ENCODE results near the gene METTL26. TPM values are rescaled to one million over a fixed set of nuclear protein-coding genes. Genes with fewer than 3 reads are reported as not detected.

The METTL26 gene
- total RNA-seq, 2 experiments from 2014 or later = 116 to 127 TPM

DNA sequence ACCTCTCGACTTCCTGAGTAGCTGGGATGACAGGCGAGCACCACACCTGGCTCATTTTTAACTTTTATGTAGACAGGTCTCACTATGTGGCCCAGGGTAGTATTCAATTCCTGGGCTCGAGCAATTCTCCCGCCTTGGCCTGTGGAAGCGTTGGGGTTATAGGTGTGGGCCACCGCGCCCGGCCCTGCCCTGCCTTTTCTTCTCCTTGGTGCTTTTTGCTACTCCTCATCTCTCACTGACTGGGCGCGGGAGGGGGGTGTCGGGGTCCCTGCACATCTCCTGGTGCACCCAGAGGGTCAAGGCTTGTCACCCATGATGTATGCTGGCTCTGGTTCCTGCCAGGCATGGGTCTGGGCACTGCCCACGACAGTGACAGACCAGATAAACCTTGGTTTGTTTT lies 8.5 kb upstream of the METTL26 start:
- Mint-ChIP-seq H3K27me3 (no peaks in the 10 kb centered on the region), H3K4me1 (peaks cover 15% of the 10 kb centered on the region), H3K9me3 (ENCODE audit: low read depth) (no peaks in the 10 kb centered on the region), H3K4me3 (peak overlapping the region; percentile 75), H3K27ac (no peak overlapping the region), H3K36me3 (ENCODE audit: low read depth) (peaks cover 5% of the 10 kb centered on the region)
- no peak for ATAC-seq
- DNase-seq = no peak
- intact Hi-C loops (cut with DNase I, micrococcal nuclease) = no loop called here
- POLR2A ChIA-PET = no interaction called here
- CTCF ChIA-PET = no interaction called here

DNA sequence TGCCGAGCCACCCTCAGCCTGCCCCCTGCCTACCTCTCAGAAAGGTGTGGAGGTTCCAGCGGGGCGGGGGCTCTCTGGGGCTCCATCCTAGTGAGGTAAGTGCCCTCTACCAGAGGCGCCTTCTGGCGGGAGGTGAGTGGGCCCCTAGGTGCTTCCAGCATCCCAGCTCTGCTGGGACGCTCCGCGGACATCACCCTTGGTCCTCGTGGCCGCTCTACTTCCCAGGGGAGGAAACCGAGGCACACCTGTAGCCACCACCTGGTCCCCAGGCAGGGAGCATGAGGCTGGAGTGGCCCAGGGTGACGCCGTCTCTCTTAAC lies 6.9 kb upstream of the METTL26 start:
- peak overlapping the region; percentile 75 for H3K4me3 Mint-ChIP-seq
- intact Hi-C loops (cut with DNase I, micrococcal nuclease) = no loop called here

DNA sequence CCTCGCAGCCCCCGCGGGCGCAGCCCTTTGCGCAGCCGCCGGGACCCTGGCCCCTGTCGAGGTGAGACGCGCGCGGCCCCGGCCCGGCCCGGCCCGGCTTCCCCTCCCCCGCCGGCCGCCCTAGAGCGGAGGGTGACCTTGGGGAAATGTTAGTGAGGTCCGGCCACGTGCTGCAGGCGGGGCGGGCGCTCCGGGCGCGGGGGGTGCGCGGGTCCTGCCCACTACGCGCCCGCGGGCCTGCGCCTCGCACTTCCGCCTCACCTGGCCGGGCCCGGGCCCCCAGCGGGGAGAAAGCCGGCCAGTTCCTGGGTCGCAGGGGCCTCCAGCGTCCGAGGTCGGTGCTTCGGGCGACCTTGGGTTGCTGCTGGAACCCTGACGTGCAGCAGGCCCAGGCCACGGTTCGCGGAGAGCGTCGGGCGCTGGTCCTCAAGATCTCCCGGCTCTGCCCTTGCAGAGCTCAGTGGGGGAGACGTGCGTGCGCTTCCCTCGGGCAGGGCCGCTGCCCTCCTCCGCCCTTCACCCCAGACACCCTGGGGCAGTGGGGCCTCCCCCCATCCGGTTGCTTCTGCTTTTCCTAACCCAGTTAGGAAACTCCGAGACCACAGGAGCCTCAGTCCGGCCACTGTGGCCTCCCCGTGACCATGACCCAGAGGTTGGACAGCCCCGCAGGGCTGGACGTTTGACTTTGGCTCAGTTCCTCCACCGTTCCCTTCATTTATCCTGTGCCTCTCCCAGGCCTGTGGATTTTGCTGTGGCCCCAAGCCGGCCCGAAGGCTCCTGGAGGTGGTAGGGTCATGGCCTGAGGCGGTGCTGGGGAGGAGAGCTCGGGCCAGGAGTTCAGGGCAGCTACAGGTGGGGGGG lies 6.3 kb upstream of the METTL26 start:
- POLR2A ChIA-PET = no interaction called here
- CTCF ChIA-PET = interaction anchor here (1.1 kb wide), 1 partner anchor 39 kb away, joined by 4 read pairs; no protein-coding TSS in a partner anchor
- H3K27ac Mint-ChIP-seq = no peak overlapping the region

More for the DNA sequence above, 6.9 kb upstream of the METTL26 start:
- ChIA-PET POLR2A (no interaction called here), CTCF (interaction anchor here (1.1 kb wide), 1 partner anchor 38 kb away, joined by 4 read pairs; no protein-coding TSS in a partner anchor)
- no peak for DNase-seq
- peaks cover 15% of the 10 kb centered on the region for H3K4me1 Mint-ChIP-seq
- H3K27ac Mint-ChIP-seq = no peak overlapping the region
- no peak for ATAC-seq
- peaks cover 5% of the 10 kb centered on the region for H3K36me3 Mint-ChIP-seq (ENCODE audit: low read depth)
- no peaks in the 10 kb centered on the region for H3K9me3 Mint-ChIP-seq (ENCODE audit: low read depth)
- no peaks in the 10 kb centered on the region for H3K27me3 Mint-ChIP-seq

DNA sequence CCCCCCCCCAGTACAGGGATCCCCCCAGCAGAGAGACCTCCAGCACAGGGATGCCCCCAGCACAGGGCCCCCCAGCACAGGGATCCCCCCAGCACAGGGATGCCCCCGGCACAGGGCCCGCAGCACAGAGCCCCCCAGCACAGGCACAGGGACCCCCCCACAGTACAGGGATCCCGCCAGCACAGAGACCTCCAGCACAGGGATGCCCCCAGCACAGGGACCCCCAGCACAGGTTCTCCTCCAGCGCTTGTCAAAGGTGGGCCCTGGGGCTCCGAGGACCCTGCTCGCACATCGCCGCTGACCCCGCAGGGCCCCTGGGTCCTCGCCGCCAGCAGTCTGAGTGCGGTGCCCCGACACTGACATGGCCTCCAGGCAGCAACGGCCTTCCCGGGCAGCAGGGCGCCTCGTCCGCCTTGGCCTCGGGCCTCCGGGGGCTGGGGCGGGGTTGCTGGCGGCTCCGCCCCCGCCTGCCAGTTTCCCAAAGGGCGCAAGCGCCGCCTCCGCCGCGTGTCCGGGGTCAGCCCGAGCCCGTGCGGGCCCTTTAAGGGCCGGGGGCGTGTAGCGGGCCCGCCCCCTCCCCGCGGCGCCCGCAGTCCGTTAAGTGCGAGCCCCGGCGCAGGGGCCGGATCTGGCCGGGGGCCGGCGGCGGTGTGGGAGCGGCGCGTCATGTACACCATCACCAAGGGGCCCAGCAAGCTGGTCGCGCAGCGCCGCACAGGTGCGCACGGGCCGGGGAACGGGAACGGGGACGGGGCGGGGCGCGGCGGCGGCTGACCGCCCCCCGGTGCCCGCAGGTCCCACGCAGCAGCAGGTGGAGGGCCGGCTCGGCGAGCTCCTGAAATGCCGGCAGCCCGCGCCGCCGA lies 5.5 kb upstream of the METTL26 start, which contains the start of gene MCRIP2:
Gene MCRIP2 (plus strand): TSS at position 503 of the 863 bp plus-strand sequence. CDS start 164 bp downstream, at position 667.
- intact Hi-C loops (cut with DNase I, micrococcal nuclease) = loop anchor here in 1 of 2 experiments (1.0 kb wide), 2 partner anchors 8 to 38 kb away; partner anchors contain the start of gene WDR90
- H3K9me3 Mint-ChIP-seq (ENCODE audit: low read depth) = no peaks in the 10 kb centered on the region
- H3K36me3 Mint-ChIP-seq (ENCODE audit: low read depth) = peaks cover 8% of the 10 kb centered on the region
- H3K27ac Mint-ChIP-seq = no peak within 1 kb of the TSS
- no peaks in the 10 kb centered on the region for H3K27me3 Mint-ChIP-seq
- ChIA-PET CTCF (no interaction called here), POLR2A (no interaction called here)
- H3K4me3 Mint-ChIP-seq = peak within 1 kb of the TSS; percentile 75
- peaks cover 17% of the 10 kb centered on the region for H3K4me1 Mint-ChIP-seq
- peak; percentile 60 for ATAC-seq
- peak; percentile 85 for DNase-seq

More for the DNA sequence above, 6.3 kb upstream of the METTL26 start:
- peak overlapping the region; percentile 75 for H3K4me3 Mint-ChIP-seq
- H3K27me3 Mint-ChIP-seq = no peaks in the 10 kb centered on the region
- H3K36me3 Mint-ChIP-seq (ENCODE audit: low read depth) = peaks cover 5% of the 10 kb centered on the region
- no peaks in the 10 kb centered on the region for H3K9me3 Mint-ChIP-seq (ENCODE audit: low read depth)
- peaks cover 15% of the 10 kb centered on the region for H3K4me1 Mint-ChIP-seq
- intact Hi-C loops (cut with DNase I, micrococcal nuclease) = no loop called here
- ATAC-seq (peak; percentile 43), DNase-seq (peak; percentile 53)

DNA sequence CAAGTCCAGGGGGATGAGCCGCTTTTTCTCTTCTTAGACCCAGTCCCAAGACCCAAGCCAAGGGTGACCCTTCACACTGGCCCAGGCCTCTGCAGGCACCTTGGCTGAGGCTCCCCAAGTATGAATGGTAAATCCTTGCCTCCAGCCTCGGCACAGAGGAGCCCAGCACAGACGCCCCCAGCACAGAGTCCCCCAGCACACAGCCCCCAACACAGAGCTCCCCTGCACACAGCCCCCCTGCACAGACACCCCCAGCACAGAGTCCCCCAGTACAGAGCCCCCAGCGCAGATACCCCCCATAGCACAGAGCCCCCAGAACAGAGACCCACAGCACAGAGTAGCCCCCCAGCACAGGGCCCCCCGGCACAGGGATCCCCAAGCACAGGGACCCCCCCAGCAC lies 4.5 kb upstream of the METTL26 start:
- Mint-ChIP-seq H3K36me3 (ENCODE audit: low read depth) (peaks cover 8% of the 10 kb centered on the region), H3K27me3 (no peaks in the 10 kb centered on the region), H3K4me3 (no peak overlapping the region), H3K4me1 (peaks cover 19% of the 10 kb centered on the region), H3K9me3 (ENCODE audit: low read depth) (no peaks in the 10 kb centered on the region), H3K27ac (no peak overlapping the region)
- DNase-seq = no peak
- POLR2A ChIA-PET = no interaction called here
- intact Hi-C loops (cut with DNase I, micrococcal nuclease) = loop anchor here in 1 of 2 experiments (1.0 kb wide), 2 partner anchors 9 to 39 kb away; partner anchors contain the start of gene WDR90
- CTCF ChIA-PET = interaction anchor here (0.6 kb wide), 1 partner anchor 114 kb away, joined by 4 read pairs; no protein-coding TSS in a partner anchor
- ATAC-seq = no peak

DNA sequence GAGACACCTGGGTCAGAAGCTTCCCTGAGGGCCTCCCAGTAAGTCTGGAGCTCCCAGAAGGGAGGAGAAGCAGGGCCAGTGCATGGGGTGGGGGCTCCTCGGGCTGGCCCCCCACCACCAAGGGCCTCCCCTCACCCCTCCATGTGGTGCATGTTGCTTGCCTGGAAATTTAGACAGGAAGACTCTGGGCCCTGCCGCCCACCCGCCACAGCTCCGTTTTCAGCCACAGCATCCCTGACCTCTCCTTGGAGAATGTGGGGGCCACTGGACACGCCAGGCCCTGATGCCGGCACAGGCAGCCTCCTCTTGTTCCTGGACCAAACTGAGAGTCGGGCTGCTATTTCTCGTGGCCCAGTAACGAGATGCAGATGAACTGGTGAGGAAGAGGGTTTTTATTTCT lies 2.7 kb upstream of the METTL26 start:
- intact Hi-C loops (cut with DNase I, micrococcal nuclease) = loop anchor here (5.0 kb wide), 3 partner anchors 43 to 257 kb away; partner anchors contain the start of genes CAPN15 (in 1 of the 2), JMJD8 (in 1 of the 2), PGAP6 (in 1 of the 2) and STUB1 (in 1 of the 2)
- no peak for DNase-seq
- POLR2A ChIA-PET = no interaction called here
- Mint-ChIP-seq H3K27ac (no peak overlapping the region), H3K4me3 (no peak overlapping the region), H3K9me3 (ENCODE audit: low read depth) (no peaks in the 10 kb centered on the region), H3K4me1 (peaks cover 16% of the 10 kb centered on the region), H3K36me3 (ENCODE audit: low read depth) (peaks cover 7% of the 10 kb centered on the region), H3K27me3 (no peaks in the 10 kb centered on the region)
- ATAC-seq = no peak
- CTCF ChIA-PET = no interaction called here

DNA sequence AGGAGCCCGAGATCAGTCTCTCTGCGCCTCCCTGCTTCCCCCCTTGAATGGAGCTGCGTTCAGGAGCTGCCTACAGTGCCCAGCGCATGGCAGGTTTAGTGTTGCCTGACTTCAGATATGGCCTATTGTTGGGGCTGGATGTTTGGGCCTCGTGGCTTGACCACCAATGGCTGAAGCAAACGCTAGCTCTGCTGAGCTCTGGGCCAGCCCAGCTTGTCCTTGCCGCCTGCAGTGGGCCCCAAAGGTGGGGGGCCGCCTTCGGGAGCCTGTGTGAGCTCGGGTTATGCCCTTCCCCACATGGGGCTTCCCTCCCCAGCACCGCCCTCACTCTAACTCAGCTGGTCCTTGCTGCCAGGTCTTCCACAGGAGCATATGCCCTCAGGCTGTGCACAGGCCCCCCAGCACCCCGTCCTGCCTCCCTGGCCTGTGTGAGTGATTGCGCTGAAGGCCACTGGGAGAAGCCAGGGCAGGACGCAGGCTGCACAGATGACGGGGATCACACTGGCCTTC lies 2.0 kb upstream of the METTL26 start:
- Mint-ChIP-seq H3K36me3 (ENCODE audit: low read depth) (peaks cover 7% of the 10 kb centered on the region), H3K4me3 (no peak overlapping the region), H3K9me3 (ENCODE audit: low read depth) (no peaks in the 10 kb centered on the region), H3K4me1 (peaks cover 13% of the 10 kb centered on the region), H3K27me3 (no peaks in the 10 kb centered on the region), H3K27ac (no peak overlapping the region)
- DNase-seq (no peak), ATAC-seq (no peak)
- intact Hi-C loops (cut with DNase I, micrococcal nuclease) = loop anchor here (5.0 kb wide), 3 partner anchors 44 to 256 kb away; partner anchors contain the start of genes CAPN15 (in 1 of the 2), JMJD8 (in 1 of the 2), PGAP6 (in 1 of the 2) and STUB1 (in 1 of the 2)
- ChIA-PET POLR2A (no interaction called here), CTCF (no interaction called here)

DNA sequence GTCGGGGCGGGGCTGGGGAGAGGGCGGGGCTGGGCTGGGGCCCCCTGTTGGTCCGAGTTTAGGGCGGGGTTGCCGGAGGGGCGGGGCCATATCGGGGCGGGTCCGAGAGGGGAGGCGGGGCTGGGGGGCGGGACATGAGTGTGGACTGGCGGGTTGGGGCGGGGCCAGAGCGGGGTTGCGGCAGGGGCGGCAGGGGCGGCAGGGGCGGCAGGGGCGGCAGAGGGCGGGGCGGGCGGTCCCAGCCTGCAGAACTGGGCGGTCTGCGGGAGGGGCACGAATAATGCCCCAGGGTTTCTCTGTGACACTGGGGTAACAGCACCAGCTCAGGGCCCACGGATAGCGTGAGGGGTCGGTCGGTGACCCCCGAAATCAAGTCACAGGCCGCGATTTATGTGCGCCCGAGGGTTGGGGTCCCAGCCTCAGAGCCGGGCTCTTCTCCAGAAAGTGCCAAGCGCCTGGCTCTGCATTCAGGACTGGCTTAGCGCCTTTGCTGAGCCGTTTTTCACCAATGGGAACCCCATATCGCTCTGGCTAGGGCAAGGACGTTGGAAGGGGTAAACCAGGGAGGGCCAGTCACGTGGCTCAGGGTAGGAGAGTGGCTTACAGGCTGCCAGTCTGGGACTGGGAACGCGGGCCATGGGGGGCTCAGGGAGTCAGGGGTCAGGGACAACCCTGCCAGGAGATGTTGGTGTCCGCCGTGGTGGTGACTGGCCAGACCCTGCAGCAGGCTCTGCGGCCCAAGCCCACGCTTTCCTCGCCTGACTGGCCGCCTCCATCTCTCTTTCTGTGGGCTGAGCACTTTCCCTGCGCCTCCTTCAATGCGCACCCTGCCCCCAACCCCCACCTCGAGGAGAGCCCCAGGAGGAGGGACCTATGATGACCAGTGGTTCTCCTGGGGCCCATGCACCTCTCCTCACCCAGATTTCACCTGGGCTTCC lies 1.2 kb upstream of the METTL26 start:
- no peaks in the 10 kb centered on the region for H3K27me3 Mint-ChIP-seq
- H3K36me3 Mint-ChIP-seq (ENCODE audit: low read depth) = peaks cover 7% of the 10 kb centered on the region
- intact Hi-C loops (cut with DNase I, micrococcal nuclease) = loop anchor here (1.0 to 5.0 kb wide), 8 partner anchors 45 to 783 kb away; partner anchors contain the start of genes AXIN1 (in 1 of the 2), CAPN15 (in 1 of the 2), JMJD8 (in 1 of the 2) and LMF1 (in 1 of the 2)
- H3K4me3 Mint-ChIP-seq = peak overlapping the region; percentile 87
- ChIA-PET POLR2A (no interaction called here), CTCF (interaction anchor here (1.1 kb wide), 1 partner anchor 38 kb away, joined by 3 read pairs; the partner anchor contains the start of gene RHBDL1)
- no peaks in the 10 kb centered on the region for H3K9me3 Mint-ChIP-seq (ENCODE audit: low read depth)
- ATAC-seq (peak; percentile 51), DNase-seq (peak; percentile 97)
- peak overlapping the region; percentile 91 for H3K27ac Mint-ChIP-seq
- peaks cover 13% of the 10 kb centered on the region for H3K4me1 Mint-ChIP-seq

DNA sequence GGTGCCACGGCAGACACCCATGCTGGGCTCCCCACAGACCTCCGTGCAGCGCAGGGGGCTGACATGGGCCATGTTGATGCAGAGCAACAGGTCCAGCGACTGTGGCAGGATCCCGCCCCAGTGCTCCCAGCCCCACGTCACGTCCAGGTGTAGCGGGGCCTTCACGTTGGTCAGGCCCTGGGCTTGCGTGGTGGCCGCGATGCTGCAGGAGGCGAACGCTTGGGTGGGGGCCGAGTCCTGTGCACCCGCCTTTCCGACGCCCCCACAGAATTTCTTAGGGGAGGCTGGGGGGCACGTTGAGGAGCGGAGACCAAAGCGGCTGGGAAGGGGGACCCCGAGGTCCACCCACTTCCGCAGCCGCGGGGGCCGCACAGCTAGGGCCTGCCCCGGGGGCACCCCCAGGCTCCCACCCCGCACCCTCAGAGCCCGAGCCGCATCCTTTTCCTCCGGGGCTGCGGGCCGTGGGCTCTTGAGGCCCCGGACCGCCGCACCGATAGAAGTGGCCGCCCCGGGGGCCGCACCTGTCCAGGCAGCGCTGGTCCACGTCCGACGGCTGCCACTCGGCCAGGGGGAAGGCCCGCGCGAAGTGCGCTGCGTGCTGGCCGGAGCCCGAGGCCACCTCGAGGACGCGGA lies 416 bp downstream of the METTL26 start:
- Mint-ChIP-seq H3K36me3 (ENCODE audit: low read depth) (peaks cover 7% of the 10 kb centered on the region), H3K9me3 (ENCODE audit: low read depth) (no peaks in the 10 kb centered on the region), H3K4me3 (peak overlapping the region; percentile 87), H3K27ac (no peak overlapping the region), H3K4me1 (peaks cover 13% of the 10 kb centered on the region), H3K27me3 (no peaks in the 10 kb centered on the region)
- DNase-seq (peak; percentile 44), ATAC-seq (no peak)
- CTCF ChIA-PET = interaction anchor here (0.6 to 0.8 kb wide), 4 partner anchors 12 to 87 kb away, joined by 3 to 6 read pairs (median 3); no protein-coding TSS in a partner anchor
- intact Hi-C loops (cut with DNase I, micrococcal nuclease) = loop anchor here (1.0 to 5.0 kb wide), 22 partner anchors 14 to 785 kb away; partner anchors contain the start of genes CAPN15 (in 2 of the 2), JMJD8 (in 2 of the 2), STUB1 (in 2 of the 2) and CHTF18 (in 1 of the 2)
- POLR2A ChIA-PET = interaction anchor here (0.6 to 1.2 kb wide), 2 partner anchors 69 to 1147 kb away, joined by 3 to 6 read pairs; partner anchors contain the start of genes NHLRC4, NUBP2 and SPSB3
